Measurements from ENCODE around the gene HOXD13. TPM values are rescaled to one million over a fixed set of nuclear protein-coding genes. Genes with fewer than 3 reads are reported as not detected.

The HOXD13 gene
- total RNA-seq, result not detected in 2 replicates
- polyA plus RNA-seq (2012), result not detected

GRCh38 chr2:176092270-176093144, at the start of gene HOXD13:
TSS of gene HOXD13 (plus strand) at chr2:176092721. CDS start at chr2:176092891, 170 bp downstream.
- no peak for DNase-seq (ENCODE audit: low read depth)

GRCh38 chr2:176056406-176056805, 36.1 kb upstream of the HOXD13 start:
- DNase-seq (ENCODE audit: low read depth), result peak; percentile 29

- no peak for DNase-seq (ENCODE audit: low read depth)
Observed at GRCh38 chr2:176063958-176064357, 28.6 kb upstream of the HOXD13 start.

- DNase-seq (ENCODE audit: low read depth), result no peak
Observed at GRCh38 chr2:176066645-176067588, 25.6 kb upstream of the HOXD13 start.

- DNase-seq (ENCODE audit: low read depth), result no peak
Observed at GRCh38 chr2:176067589-176068418, 24.7 kb upstream of the HOXD13 start.

GRCh38 chr2:176068419-176068832, 24.1 kb upstream of the HOXD13 start:
- DNase-seq (ENCODE audit: low read depth), result no peak

- no peak for DNase-seq (ENCODE audit: low read depth)
Observed at GRCh38 chr2:176071330-176072291, 20.9 kb upstream of the HOXD13 start.

- DNase-seq (ENCODE audit: low read depth), result no peak
Observed at GRCh38 chr2:176072292-176072669, 20.2 kb upstream of the HOXD13 start.

GRCh38 chr2:176072951-176073904, 19.3 kb upstream of the HOXD13 start:
- DNase-seq (ENCODE audit: low read depth), result no peak

- DNase-seq (ENCODE audit: low read depth), result no peak
Observed at GRCh38 chr2:176074919-176075425, 17.5 kb upstream of the HOXD13 start.

- no peak for DNase-seq (ENCODE audit: low read depth)
Observed at GRCh38 chr2:176075481-176075880, 17.0 kb upstream of the HOXD13 start.

GRCh38 chr2:176076063-176076462, 16.5 kb upstream of the HOXD13 start:
- DNase-seq (ENCODE audit: low read depth), result no peak

- DNase-seq (ENCODE audit: low read depth), result no peak
Observed at GRCh38 chr2:176076796-176077195, 15.7 kb upstream of the HOXD13 start.

GRCh38 chr2:176078541-176079284, 13.8 kb upstream of the HOXD13 start:
- DNase-seq (ENCODE audit: low read depth), result no peak

- DNase-seq (ENCODE audit: low read depth), result no peak
Observed at GRCh38 chr2:176079285-176079830, 13.2 kb upstream of the HOXD13 start.

GRCh38 chr2:176079831-176080539, 12.5 kb upstream of the HOXD13 start:
- peak; percentile 42 for DNase-seq (ENCODE audit: low read depth)

All from myocyte (in vitro differentiated cells).